HG03280 (cell line): Measurements from ENCODE around the gene E4F1.
A peak's percentile ranks its signal among the peaks of the same experiment; 100 is the strongest.
"Not testable (repeated sequence)": the region's sequence is repeated elsewhere in the genome, so short reads cannot be mapped to it uniquely, and the experiment has no call there.

Source experiments
- ATAC-seq: cut with Tn5 transposase; IDR thresholded peaks from one replicate; pipeline ENCODE4 v1.9.1; 2021; ENCODE audit warnings: mild to moderate bottlenecking, moderate library complexity; ENCODE audit not compliant: unreplicated experiment

Gene E4F1

GRCh38 chr16:2240331-2240730, 16.9 kb downstream of the E4F1 start:
- not testable (repeated sequence) for ATAC-seq

GRCh38 chr16:2242598-2242997, 19.2 kb downstream of the E4F1 start:
- no peak for ATAC-seq

DNA sequence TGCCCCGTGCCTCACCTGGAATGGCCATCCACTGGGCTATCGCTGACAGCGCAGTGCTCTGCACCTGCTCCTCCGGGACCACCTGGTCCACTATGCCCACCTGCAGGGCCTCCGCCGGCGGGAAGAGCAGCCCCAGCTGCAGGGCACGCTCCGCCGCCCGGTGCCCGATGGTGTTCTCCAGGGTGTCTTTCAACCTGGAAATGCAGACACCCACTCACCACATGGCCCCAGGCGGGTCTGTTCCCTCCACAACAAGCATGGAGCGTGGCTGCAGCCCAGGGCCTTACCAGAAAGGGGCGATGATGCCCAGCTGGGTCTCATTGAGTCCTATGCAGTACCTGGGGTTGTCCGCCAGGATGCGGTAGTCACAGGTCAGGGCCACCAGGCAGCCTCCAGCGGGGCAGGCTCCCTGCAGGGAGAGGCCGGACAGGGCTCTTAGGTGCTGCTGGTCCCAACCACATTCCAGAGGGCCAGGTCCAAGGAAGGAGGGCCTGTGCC, 19.7 kb downstream of the E4F1 start:
- ATAC-seq = no peak

DNA sequence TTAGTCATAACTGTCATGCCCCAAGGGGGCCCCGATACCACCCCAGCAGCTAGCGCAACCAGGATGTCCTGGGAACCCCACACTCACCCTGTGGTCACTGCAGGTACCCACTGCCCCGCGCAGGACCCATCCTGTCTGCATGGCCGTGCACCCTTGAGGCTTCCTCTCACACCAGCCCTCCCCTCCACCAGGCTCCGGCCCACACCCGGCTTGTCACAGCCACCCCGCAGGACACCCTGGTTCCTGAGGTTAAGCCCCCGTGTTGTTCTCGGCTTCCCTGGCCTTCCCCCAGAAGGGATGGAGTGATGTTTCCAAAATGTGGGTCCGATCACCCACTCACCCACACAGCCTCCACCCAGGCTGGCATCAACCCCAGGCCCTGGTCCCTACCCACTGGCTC, 20.4 kb downstream of the E4F1 start:
- ATAC-seq = no peak

DNA sequence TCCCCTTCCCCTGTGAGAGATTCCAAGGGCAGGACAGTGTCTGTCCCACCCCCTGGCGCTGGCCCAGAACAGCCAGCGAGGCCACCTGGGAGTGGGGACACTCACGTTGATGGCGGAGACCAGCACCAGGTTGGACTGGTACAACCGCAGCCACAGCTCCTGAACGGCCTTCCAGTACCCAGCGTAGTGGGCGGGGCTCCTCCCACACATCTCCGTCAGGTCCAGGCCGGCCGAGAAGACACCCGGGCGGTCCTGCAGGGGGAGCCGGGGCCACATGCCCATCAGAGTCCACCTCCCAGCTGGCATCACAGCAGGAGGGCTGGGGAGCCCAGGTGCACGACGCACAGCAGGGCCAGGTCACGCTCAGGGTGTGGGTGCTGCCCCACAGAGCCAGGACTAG, 20.9 kb downstream of the E4F1 start:
- ATAC-seq = no peak

- no peak for ATAC-seq
Observed at GRCh38 chr16:2244926-2245795, 21.8 kb downstream of the E4F1 start.

GRCh38 chr16:2246301-2246885, 23.0 kb downstream of the E4F1 start:
- no peak for ATAC-seq

DNA sequence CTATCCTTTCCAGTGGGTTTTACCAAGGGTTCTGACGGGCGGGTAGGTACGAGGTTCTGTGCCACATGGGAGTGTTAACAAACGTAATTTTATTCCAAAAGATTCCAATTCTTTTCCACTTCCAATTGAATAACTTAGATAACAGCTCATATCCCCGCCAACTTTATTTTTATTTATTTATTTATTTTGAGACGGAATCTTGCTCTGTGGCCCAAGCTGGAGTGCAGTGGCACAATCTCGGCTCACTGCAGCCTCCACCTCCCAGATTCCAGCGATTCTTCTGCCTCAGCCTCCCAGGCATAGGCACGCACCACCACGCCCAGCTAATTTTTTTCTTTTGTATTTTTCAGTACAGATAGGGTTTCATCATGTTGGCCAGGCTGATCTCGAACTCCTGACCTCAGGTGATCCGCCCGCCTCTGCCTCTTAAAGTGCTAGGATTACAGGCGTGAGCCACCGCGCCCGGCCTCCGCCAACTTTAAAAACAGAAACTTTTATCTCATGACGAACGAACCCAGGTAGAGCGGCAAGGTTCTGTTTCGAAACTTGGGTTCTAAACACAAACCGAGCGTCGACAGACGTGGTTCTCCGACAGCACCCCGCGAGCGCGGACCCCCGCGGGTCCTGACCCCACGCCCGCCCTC, 27.4 kb downstream of the E4F1 start:
- ATAC-seq = no peak

DNA sequence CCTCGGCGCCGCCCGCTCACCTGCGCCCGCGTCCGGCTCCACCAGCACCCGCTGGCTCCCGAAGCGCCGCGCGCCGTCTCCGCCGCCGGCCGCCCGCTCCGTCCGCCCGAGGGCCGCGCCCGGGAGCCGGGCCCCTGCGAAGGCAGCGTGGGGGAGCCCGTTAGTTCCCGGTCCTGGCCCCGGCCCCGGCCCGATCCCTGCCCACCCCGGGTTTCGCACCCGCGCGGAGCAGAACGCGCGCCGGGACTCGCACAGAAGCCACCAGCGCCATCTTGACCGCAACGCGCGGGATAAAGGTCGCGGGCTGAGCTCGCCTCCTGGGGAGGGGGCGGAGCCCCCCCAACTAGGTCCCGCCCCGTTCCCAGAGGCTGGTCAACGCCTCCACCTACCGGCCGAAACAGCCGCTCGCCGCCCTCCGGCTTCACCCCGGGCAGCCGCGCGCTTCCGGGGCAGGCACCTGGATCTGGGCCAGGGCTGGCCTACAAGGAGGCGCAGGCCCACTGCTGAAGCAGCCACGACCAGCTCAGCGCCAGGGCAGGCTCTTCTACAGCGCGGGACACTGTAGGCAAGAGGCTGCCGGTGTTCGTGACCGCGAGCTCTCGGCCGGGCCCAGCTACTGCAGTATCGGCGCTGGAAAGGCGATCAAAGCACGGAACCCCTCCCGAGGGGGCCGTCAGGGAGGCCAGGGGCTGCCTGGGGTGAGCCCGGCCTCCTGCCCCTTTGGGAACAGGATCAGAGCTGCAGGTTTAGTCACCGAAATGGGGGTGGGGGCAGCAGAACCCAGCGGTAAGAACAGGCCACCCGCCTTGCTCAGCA, 28.1 kb downstream of the E4F1 start, which contains the start of gene ECI1:
ECI1 (minus strand) TSS at position 292 of the 816 bp plus-strand sequence; CDS start at position 271, 21 bp downstream.
- ATAC-seq = peak; percentile 90

DNA sequence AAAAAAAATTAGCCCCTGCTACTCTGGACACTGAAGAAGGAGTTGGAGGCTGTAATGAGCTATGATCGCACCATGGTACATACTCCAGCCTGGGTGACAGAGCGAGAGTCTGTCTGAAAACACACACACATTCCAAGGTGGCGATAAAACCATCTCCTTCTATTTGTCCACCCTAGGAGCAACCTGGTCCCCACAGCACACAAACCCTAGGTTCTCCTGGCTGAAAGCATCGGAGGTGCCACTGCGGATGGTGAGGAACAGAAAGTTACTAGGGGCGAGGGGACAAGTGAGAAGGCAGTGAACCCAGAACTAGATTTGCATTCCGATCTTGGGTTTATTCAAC, 29.4 kb downstream of the E4F1 start:
- ATAC-seq = no peak

- no peak for ATAC-seq
Observed at GRCh38 chr16:2253293-2253692, 29.9 kb downstream of the E4F1 start.

DNA sequence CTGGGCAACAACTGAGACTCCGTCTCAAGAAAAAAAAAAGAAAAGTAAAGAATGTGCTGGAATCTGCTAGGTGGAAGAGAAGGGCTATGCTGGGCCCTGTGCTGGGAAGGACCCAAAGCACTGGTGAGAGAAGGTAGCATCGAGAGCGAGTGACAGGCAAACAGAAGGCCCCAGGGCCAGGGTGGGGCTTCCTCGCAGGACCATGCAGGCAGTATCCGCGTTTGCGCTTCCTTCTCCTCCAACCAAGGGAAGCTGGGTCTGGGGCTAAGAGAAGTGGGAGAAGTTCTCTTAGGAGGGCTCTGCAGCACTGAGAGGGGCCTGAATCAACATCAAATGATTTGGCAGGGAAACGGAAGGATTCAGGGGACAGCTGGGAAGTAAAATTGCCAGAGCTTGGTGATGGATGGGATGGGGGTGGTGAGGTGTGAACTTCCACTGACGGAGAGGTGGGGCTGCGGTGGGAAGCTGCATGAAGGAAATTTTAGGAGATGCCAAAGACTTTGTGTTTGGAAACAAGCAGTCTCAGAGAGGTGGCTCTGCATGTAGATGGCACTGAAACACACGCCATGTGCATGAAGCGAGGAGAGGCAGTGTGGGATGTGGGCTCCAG, 33.2 kb downstream of the E4F1 start:
- no peak for ATAC-seq

DNA sequence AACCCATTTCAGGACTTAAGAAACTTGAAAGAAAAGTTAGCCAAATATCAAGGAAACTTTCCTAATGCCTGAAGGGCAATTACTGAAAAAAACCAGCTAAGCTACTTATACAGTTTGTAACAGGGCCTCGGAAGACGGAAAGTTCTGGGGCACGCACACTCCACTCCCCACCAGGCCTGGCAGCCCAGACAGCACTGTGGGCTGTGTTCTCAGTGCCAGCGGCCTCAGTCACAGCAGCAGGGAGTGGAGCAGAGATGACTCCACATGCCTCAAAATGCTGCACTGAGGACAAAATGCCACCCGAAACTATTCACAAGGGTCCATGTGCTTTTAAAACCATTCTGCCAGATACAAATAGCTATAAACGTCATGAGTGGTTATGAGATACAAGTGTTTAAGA, 34.3 kb downstream of the E4F1 start:
- ATAC-seq = no peak

GRCh38 chr16:2258530-2258929, 35.1 kb downstream of the E4F1 start:
- ATAC-seq = not testable (repeated sequence)

GRCh38 chr16:2260250-2260649, 36.9 kb downstream of the E4F1 start:
- no peak for ATAC-seq

GRCh38 chr16:2263026-2263425, 39.6 kb downstream of the E4F1 start:
- ATAC-seq = not testable (repeated sequence)

DNA sequence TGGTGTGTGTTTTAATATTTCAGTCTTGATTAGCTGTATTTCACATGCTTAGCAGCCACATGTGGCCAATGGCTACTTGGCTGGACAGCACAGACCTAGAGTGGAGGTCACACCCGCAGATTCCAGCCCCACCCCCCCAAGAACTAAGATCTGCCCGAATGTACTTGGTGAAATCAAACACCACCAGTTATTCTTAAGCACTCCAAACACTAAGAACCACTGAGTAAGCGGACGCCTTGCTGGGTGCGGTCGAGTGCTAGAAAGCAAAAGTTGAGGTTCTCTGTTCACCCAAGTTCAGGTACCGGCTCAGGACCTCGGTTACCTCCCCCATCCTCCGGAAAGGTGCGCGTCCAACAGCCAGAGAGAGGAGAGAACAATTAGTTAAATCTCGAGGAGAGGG, 43.5 kb downstream of the E4F1 start:
- not testable (repeated sequence) for ATAC-seq

- peak; percentile 59 for ATAC-seq
Observed at GRCh38 chr16:2267505-2267912, 44.1 kb downstream of the E4F1 start.

DNA sequence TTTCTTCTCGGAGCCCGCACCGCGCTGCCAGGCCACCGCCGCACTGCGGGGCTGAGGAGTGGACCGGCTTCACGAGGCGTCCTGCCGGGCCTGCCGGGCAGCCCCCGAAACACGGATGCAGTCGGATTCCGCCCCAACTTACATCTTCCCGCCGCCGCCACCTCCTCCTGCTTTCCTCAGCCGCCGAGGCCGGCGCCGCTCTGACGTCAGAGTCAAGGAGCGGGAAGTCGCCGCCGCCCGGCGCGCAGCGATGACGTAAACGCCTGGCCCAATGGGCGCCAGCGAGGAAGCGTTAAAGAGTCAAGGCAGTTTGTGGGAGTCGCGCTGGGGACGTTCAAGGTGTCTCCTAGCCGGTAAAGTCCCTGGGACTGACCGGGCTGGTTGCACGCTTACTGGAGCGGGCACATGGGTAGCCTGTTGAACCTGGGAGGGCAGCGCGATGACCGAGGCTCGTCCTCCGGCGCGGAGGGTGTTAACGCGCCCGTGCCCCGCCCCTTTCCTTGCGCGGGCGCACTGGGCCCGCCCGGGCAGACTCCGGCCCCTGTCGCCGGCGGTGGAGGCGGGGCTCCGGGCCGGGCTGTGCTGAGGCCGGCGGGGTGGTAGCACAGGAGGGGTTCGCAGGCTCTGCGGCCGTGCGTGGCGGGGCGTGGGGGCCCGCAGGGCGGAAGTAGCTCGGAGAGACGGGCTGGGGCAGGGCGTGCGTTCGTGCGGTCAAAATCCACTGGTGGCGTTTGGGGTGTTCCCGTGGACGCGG, 44.7 kb downstream of the E4F1 start, which contains the start of gene RNPS1:
RNPS1 (minus strand) TSS at position 214 of the 754 bp plus-strand sequence. CDS start 3,483 bp downstream, outside the sequence.
- ATAC-seq = peak; percentile 82

GRCh38 chr16:2270070-2270462, 46.7 kb downstream of the E4F1 start:
- ATAC-seq = no peak
